Measurements from ENCODE around the gene CD27.

CD27 gene

DNA sequence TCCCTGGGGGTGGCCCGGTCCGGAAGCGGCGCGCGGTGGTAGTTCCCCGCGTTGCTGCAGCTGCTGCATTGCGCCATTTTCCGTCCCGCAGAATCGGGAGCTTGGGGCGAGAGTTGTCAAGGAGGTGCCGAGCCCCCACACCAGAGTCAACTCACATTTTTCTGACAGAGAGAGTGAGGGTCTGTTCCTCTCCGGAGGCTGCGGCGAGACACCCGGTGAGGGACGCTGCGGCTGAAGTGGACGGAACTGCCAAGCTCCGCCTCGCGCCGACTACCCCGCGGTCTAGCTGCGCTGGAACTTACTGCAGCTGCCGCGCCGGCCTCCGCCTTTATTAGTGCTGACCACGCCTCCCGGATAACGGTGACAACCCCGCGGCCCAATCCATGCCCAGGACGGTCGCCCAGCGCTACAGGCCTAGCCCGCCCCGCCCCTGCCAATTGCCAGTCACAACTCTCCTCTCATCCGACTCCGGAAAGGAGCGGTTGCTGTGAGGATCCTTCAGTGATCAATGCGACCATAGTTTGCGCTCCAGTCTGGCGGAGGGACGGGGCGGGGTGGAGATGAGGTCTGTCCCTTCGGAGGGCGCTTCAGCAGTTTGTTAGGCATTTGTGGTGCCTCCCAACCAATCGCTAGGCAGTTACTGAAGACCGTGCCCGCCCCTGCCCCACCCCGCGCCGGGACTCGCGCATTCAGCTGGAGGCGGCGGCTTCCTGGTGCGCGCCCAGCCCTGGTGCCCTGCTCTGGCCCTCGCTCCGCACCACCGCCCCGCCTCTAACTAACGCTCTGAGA, 25.8 kb downstream of the CD27 start, which contains the start of gene VAMP1 (continued):
- TF ChIP-seq, protein P1, sequence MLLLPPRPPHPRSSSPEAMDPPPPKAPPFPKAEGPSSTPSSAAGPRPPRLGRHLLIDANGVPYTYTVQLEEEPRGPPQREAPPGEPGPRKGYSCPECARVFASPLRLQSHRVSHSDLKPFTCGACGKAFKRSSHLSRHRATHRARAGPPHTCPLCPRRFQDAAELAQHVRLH (tag by site-specific recombination; IDR thresholded peaks at IDR 0.05), result 0 out of 2 replicates have a peak, but pooled peaks have one; percentile 31
- TF ChIP-seq, protein P2, sequence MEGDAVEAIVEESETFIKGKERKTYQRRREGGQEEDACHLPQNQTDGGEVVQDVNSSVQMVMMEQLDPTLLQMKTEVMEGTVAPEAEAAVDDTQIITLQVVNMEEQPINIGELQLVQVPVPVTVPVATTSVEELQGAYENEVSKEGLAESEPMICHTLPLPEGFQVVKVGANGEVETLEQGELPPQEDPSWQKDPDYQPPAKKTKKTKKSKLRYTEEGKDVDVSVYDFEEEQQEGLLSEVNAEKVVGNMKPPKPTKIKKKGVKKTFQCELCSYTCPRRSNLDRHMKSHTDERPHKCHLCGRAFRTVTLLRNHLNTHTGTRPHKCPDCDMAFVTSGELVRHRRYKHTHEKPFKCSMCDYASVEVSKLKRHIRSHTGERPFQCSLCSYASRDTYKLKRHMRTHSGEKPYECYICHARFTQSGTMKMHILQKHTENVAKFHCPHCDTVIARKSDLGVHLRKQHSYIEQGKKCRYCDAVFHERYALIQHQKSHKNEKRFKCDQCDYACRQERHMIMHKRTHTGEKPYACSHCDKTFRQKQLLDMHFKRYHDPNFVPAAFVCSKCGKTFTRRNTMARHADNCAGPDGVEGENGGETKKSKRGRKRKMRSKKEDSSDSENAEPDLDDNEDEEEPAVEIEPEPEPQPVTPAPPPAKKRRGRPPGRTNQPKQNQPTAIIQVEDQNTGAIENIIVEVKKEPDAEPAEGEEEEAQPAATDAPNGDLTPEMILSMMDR (tag by site-specific recombination; IDR thresholded peaks at IDR 0.05), result peak; percentile 42
- TF ChIP-seq, protein P3, sequence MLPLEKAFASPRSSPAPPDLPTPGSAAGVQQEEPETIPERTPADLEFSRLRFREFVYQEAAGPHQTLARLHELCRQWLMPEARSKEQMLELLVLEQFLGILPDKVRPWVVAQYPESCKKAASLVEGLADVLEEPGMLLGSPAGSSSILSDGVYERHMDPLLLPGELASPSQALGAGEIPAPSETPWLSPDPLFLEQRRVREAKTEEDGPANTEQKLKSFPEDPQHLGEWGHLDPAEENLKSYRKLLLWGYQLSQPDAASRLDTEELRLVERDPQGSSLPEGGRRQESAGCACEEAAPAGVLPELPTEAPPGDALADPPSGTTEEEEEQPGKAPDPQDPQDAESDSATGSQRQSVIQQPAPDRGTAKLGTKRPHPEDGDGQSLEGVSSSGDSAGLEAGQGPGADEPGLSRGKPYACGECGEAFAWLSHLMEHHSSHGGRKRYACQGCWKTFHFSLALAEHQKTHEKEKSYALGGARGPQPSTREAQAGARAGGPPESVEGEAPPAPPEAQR (tag by site-specific recombination; IDR thresholded peaks at IDR 0.05), result no peak
- TF ChIP-seq ZBTB20 (tag by site-specific recombination; IDR thresholded peaks at IDR 0.05) (peak; percentile 98), ZNF621 (tag by site-specific recombination; IDR thresholded peaks at IDR 0.05) (no peak), SP7 (tag by site-specific recombination; IDR thresholded peaks at IDR 0.05) (peak; percentile 80), ZNF830 (tag by site-specific recombination; IDR thresholded peaks at IDR 0.05; ENCODE audit: low read depth) (no peak), ZNF394 (tag by site-specific recombination; IDR thresholded peaks at IDR 0.05; ENCODE audit: borderline replicate concordance) (peak; percentile 80; the same call in 1 of the 2 replicates), ZNF530 (tag by site-specific recombination; IDR thresholded peaks at IDR 0.05; ENCODE audit: low read depth) (no peak), ZNF555 (tag by site-specific recombination; conservative IDR thresholded peaks at IDR 0.05) (no peak), ZNF664 (tag by site-specific recombination; IDR thresholded peaks at IDR 0.05) (no peak), ZNF548 (tag by site-specific recombination; IDR thresholded peaks at IDR 0.05) (no peak), ZNF266 (tag by site-specific recombination; IDR thresholded peaks at IDR 0.05; ENCODE audit: low read depth) (no peak), ZNF561 (tag by site-specific recombination; IDR thresholded peaks at IDR 0.05; ENCODE audit: borderline replicate concordance) (peak; percentile 89), ZNF112 (tag by site-specific recombination; IDR thresholded peaks at IDR 0.05) (no peak), ZNF221 (tag by site-specific recombination; IDR thresholded peaks at IDR 0.05; ENCODE audit: borderline replicate concordance) (no peak), ZNF701 (tag by site-specific recombination; IDR thresholded peaks at IDR 0.05) (no peak), SETDB1 (IDR thresholded peaks at IDR 0.05; ENCODE audit: insufficient read length, low read length) (no peak), ZNF24 (tag by site-specific recombination; IDR thresholded peaks at IDR 0.05) (peak; percentile 72), ZNF777 (tag by site-specific recombination; IDR thresholded peaks at IDR 0.05; ENCODE audit: borderline replicate concordance) (no peak), ZBTB7A (tag by site-specific recombination; IDR thresholded peaks at IDR 0.05; ENCODE audit: low read depth) (peak; percentile 79; the same call in 1 of the 2 replicates), ZEB2 (tag by site-specific recombination; IDR thresholded peaks at IDR 0.05) (peak; percentile 78)
- TF ChIP-seq, protein P4, sequence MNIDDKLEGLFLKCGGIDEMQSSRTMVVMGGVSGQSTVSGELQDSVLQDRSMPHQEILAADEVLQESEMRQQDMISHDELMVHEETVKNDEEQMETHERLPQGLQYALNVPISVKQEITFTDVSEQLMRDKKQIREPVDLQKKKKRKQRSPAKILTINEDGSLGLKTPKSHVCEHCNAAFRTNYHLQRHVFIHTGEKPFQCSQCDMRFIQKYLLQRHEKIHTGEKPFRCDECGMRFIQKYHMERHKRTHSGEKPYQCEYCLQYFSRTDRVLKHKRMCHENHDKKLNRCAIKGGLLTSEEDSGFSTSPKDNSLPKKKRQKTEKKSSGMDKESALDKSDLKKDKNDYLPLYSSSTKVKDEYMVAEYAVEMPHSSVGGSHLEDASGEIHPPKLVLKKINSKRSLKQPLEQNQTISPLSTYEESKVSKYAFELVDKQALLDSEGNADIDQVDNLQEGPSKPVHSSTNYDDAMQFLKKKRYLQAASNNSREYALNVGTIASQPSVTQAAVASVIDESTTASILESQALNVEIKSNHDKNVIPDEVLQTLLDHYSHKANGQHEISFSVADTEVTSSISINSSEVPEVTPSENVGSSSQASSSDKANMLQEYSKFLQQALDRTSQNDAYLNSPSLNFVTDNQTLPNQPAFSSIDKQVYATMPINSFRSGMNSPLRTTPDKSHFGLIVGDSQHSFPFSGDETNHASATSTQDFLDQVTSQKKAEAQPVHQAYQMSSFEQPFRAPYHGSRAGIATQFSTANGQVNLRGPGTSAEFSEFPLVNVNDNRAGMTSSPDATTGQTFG (tag by site-specific recombination; IDR thresholded peaks at IDR 0.05; ENCODE audit: borderline replicate concordance), result no peak
- TF ChIP-seq, protein P5, sequence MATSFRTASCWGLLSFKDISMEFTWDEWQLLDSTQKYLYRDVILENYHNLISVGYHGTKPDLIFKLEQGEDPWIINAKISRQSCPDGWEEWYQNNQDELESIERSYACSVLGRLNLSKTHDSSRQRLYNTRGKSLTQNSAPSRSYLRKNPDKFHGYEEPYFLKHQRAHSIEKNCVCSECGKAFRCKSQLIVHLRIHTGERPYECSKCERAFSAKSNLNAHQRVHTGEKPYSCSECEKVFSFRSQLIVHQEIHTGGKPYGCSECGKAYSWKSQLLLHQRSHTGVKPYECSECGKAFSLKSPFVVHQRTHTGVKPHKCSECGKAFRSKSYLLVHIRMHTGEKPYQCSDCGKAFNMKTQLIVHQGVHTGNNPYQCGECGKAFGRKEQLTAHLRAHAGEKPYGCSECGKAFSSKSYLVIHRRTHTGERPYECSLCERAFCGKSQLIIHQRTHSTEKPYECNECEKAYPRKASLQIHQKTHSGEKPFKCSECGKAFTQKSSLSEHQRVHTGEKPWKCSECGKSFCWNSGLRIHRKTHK (tag by site-specific recombination; IDR thresholded peaks at IDR 0.05), result no peak
- TF ChIP-seq, protein P6, sequence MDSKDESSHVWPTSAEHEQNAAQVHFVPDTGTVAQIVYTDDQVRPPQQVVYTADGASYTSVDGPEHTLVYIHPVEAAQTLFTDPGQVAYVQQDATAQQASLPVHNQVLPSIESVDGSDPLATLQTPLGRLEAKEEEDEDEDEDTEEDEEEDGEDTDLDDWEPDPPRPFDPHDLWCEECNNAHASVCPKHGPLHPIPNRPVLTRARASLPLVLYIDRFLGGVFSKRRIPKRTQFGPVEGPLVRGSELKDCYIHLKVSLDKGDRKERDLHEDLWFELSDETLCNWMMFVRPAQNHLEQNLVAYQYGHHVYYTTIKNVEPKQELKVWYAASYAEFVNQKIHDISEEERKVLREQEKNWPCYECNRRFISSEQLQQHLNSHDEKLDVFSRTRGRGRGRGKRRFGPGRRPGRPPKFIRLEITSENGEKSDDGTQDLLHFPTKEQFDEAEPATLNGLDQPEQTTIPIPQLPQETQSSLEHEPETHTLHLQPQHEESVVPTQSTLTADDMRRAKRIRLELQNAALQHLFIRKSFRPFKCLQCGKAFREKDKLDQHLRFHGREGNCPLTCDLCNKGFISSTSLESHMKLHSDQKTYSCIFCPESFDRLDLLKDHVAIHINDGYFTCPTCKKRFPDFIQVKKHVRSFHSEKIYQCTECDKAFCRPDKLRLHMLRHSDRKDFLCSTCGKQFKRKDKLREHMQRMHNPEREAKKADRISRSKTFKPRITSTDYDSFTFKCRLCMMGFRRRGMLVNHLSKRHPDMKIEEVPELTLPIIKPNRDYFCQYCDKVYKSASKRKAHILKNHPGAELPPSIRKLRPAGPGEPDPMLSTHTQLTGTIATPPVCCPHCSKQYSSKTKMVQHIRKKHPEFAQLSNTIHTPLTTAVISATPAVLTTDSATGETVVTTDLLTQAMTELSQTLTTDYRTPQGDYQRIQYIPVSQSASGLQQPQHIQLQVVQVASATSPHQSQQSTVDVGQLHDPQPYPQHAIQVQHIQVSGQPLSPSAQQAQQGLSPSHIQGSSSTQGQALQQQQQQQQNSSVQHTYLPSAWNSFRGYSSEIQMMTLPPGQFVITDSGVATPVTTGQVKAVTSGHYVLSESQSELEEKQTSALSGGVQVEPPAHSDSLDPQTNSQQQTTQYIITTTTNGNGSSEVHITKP (tag by site-specific recombination; IDR thresholded peaks at IDR 0.05), result peak; percentile 62; the same call in 1 of the 2 replicates
- TF ChIP-seq, protein P7, sequence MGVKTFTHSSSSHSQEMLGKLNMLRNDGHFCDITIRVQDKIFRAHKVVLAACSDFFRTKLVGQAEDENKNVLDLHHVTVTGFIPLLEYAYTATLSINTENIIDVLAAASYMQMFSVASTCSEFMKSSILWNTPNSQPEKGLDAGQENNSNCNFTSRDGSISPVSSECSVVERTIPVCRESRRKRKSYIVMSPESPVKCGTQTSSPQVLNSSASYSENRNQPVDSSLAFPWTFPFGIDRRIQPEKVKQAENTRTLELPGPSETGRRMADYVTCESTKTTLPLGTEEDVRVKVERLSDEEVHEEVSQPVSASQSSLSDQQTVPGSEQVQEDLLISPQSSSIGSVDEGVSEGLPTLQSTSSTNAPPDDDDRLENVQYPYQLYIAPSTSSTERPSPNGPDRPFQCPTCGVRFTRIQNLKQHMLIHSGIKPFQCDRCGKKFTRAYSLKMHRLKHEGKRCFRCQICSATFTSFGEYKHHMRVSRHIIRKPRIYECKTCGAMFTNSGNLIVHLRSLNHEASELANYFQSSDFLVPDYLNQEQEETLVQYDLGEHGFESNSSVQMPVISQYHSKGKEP (tag by site-specific recombination; IDR thresholded peaks at IDR 0.05), result peak; percentile 89
